Panc1 (cell line): ENCODE measurements around the gene ESRRB. TPM values are rescaled to one million over a fixed set of nuclear protein-coding genes. Genes with fewer than 3 reads are reported as not detected.

Experiments used
- ATAC-seq: fragments of 200-7000 bp; cut with Tn5 transposase; 2 replicates; pipeline ENCODE4 v1.9.1; 2020; ENCODE audit warnings: mild to moderate bottlenecking, moderate library complexity
- BruUV-seq: library from RNA; stranded (reverse); fragments of 400-500 nt; replicated peaks from 2 replicates; lab custom pipeline; 2021; lab: Mats Ljungman, UMichigan
- CTCF ChIA-PET: fragments of 300-600 bp; sonication (Branson Sonifier 250); formaldehyde crosslinking; loops from one replicate; lab custom pipeline; 2022; ENCODE audit warnings: antibody characterized with exemption; lab: Charles Lee
- POLR2A ChIA-PET: fragments of 300-600 bp; sonication (Branson Sonifier 250); formaldehyde crosslinking; loops from one replicate; lab custom pipeline; 2022; ENCODE audit warnings: antibody characterized with exemption; lab: Charles Lee
- DNase-seq: peaks from one replicate; pipeline ENCODE4 v3.0.0-alpha.2; 2010; ENCODE audit warnings: low read depth, low spot score
- H3K27ac ChIP-seq: 2 replicates; pipeline ENCODE4 v1.5.1; 2011; ENCODE audit warnings: mild to moderate bottlenecking, low read length, inconsistent platforms
- H3K27me3 ChIP-seq: fragments of 200-500 bp; sonication (Bioruptor generic); 2 replicates; pipeline ENCODE4 v1.6.0; 2014; ENCODE audit warnings: low read length, inconsistent platforms; ENCODE audit not compliant: control insufficient read depth, insufficient read depth
- H3K36me3 ChIP-seq: fragments of 200-500 bp; sonication (Bioruptor generic); 2 replicates; pipeline ENCODE4 v1.5.1; 2014; ENCODE audit warnings: inconsistent platforms, mild to moderate bottlenecking, low read length, moderate library complexity; ENCODE audit not compliant: control insufficient read depth, insufficient read depth
- H3K4me1 ChIP-seq: 2 replicates; pipeline ENCODE4 v1.5.1; 2011; ENCODE audit warnings: inconsistent platforms, mild to moderate bottlenecking, low read length, moderate library complexity; ENCODE audit not compliant: control insufficient read depth, insufficient read depth
- H3K4me3 ChIP-seq, 2 experiments: 2 replicates each; pipeline ENCODE4 v1.5.1; 2011 to 2012; ENCODE audit warnings: low read depth in 2 of 2, low read length in 2 of 2, mild to moderate bottlenecking in 2 of 2, inconsistent platforms in 1 of 2, moderate library complexity in 1 of 2
- H3K9me3 ChIP-seq: fragments of 200-500 bp; sonication (Bioruptor generic); 2 replicates; pipeline ENCODE4 v1.5.1; 2014; ENCODE audit warnings: low read depth, mild to moderate bottlenecking, inconsistent platforms, low read length, moderate library complexity; ENCODE audit not compliant: control insufficient read depth, insufficient read depth
- POLR2AphosphoS5 ChIP-seq: IDR thresholded peaks from 2 replicates; pipeline ENCODE4 v1.6.1; 2012; ENCODE audit warnings: mild to moderate bottlenecking, low read depth, low read length, moderate library complexity
- SIN3A ChIP-seq: IDR thresholded peaks from 2 replicates; pipeline ENCODE4 v1.6.1; 2012; ENCODE audit warnings: low read depth, mild to moderate bottlenecking, low read length, moderate library complexity, borderline replicate concordance; ENCODE audit not compliant: insufficient read depth
- TCF7L2 ChIP-seq: IDR thresholded peaks from 2 replicates; pipeline ENCODE4 v1.6.1; 2011; ENCODE audit warnings: mild to moderate bottlenecking, low read depth, low read length, inconsistent platforms
- in situ Hi-C: cut with HindIII; loops from 2 replicates; pipeline ENCODE4 v1.10.0; 2016; ENCODE audit warnings: low sequenced_read_pairs, low pct_unique_long_range_greater_than_20kb
- intact Hi-C: fragments of 100-400 bp; cut with micrococcal nuclease; formaldehyde crosslinking; loops from one replicate; pipeline ENCODE4 v1.10.0; 2022; ENCODE audit not compliant: unreplicated experiment
- total RNA-seq: library from RNA; stranded (reverse); gene quantifications from one replicate; pipeline ENCODE4 v1.2.1, GENCODE V29; 2021; ENCODE audit not compliant: unreplicated experiment
- TF ChIP-seq, protein P1 (sequence below): fragments of 450-650 bp; IDR thresholded peaks from 2 replicates; pipeline ENCODE4 v1.5.1; 2017; ENCODE audit warnings: mild to moderate bottlenecking
- TF ChIP-seq, protein P2 (sequence below), 2 experiments: IDR thresholded peaks; 2 replicates each; pipeline ENCODE4 v1.6.1; 2011 to 2012; ENCODE audit warnings: low read depth in 2 of 2, control low read depth in 1 of 2, low read length in 1 of 2, mild to moderate bottlenecking in 1 of 2, moderate library complexity in 1 of 2; ENCODE audit not compliant: insufficient read depth in 1 of 2

ESRRB gene
- total RNA-seq, 1 experiment from 2014 or later, result not detected

DNA sequence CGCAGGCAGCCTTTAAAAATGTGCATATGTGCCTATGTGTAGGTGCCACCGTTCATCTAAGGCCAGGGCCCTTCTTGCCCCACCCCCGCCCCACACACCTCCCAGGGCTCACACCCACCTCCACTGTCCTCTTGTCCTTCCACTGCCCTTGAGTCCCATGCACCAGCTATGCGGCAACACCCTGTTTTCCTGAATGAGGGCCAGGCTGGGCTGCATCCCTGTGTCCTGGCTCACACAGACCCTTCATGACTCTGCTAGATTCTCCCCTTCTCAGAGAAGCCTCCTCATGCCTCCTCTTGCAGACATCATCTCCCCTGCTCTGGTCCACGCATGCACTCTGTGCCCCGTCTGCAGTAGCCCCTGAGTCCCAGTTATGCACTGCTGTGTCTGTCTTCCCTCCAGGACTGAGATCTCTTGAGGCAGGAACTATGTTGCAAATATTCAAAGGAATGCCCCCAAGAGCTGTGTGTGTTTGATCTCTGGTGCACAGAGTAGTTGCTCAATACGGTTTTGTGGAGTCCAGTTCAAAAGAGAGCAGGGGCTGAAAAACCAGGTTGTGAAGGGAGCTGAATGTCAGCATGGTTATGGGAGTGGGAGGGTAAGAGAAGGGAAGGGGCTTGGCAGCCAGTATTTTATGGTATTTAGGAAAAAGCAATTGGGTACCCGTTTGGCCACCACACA lies 47.3 kb upstream of the ESRRB start:
- DNase-seq (no peak), ATAC-seq (no peak)
- Histone ChIP-seq H3K36me3 (no peaks in the 10 kb centered on the region), H3K9me3 (no peaks in the 10 kb centered on the region), H3K4me3 (no peak overlapping the region), H3K4me1 (no peaks in the 10 kb centered on the region), H3K27me3 (no peaks in the 10 kb centered on the region; the same call in 1 of the 2 replicates), H3K27ac (no peak overlapping the region)
- in situ Hi-C loops, result no loop called here
- TF ChIP-seq TCF7L2 (no peak), POLR2AphosphoS5 (no peak), SIN3A (no peak)
- TF ChIP-seq, protein P1, sequence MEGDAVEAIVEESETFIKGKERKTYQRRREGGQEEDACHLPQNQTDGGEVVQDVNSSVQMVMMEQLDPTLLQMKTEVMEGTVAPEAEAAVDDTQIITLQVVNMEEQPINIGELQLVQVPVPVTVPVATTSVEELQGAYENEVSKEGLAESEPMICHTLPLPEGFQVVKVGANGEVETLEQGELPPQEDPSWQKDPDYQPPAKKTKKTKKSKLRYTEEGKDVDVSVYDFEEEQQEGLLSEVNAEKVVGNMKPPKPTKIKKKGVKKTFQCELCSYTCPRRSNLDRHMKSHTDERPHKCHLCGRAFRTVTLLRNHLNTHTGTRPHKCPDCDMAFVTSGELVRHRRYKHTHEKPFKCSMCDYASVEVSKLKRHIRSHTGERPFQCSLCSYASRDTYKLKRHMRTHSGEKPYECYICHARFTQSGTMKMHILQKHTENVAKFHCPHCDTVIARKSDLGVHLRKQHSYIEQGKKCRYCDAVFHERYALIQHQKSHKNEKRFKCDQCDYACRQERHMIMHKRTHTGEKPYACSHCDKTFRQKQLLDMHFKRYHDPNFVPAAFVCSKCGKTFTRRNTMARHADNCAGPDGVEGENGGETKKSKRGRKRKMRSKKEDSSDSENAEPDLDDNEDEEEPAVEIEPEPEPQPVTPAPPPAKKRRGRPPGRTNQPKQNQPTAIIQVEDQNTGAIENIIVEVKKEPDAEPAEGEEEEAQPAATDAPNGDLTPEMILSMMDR, result no peak
- TF ChIP-seq, protein P2, sequence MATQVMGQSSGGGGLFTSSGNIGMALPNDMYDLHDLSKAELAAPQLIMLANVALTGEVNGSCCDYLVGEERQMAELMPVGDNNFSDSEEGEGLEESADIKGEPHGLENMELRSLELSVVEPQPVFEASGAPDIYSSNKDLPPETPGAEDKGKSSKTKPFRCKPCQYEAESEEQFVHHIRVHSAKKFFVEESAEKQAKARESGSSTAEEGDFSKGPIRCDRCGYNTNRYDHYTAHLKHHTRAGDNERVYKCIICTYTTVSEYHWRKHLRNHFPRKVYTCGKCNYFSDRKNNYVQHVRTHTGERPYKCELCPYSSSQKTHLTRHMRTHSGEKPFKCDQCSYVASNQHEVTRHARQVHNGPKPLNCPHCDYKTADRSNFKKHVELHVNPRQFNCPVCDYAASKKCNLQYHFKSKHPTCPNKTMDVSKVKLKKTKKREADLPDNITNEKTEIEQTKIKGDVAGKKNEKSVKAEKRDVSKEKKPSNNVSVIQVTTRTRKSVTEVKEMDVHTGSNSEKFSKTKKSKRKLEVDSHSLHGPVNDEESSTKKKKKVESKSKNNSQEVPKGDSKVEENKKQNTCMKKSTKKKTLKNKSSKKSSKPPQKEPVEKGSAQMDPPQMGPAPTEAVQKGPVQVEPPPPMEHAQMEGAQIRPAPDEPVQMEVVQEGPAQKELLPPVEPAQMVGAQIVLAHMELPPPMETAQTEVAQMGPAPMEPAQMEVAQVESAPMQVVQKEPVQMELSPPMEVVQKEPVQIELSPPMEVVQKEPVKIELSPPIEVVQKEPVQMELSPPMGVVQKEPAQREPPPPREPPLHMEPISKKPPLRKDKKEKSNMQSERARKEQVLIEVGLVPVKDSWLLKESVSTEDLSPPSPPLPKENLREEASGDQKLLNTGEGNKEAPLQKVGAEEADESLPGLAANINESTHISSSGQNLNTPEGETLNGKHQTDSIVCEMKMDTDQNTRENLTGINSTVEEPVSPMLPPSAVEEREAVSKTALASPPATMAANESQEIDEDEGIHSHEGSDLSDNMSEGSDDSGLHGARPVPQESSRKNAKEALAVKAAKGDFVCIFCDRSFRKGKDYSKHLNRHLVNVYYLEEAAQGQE (IDR thresholded peaks at IDR 0.05; ENCODE audit: insufficient read depth in 1 of 2, low read depth in 2 of 2, low read length in 1 of 2), result no peak
- ChIA-PET POLR2A (no interaction called here), CTCF (no interaction called here)
- intact Hi-C loops, result no loop called here
- BruUV-seq, result no TSS peak

DNA sequence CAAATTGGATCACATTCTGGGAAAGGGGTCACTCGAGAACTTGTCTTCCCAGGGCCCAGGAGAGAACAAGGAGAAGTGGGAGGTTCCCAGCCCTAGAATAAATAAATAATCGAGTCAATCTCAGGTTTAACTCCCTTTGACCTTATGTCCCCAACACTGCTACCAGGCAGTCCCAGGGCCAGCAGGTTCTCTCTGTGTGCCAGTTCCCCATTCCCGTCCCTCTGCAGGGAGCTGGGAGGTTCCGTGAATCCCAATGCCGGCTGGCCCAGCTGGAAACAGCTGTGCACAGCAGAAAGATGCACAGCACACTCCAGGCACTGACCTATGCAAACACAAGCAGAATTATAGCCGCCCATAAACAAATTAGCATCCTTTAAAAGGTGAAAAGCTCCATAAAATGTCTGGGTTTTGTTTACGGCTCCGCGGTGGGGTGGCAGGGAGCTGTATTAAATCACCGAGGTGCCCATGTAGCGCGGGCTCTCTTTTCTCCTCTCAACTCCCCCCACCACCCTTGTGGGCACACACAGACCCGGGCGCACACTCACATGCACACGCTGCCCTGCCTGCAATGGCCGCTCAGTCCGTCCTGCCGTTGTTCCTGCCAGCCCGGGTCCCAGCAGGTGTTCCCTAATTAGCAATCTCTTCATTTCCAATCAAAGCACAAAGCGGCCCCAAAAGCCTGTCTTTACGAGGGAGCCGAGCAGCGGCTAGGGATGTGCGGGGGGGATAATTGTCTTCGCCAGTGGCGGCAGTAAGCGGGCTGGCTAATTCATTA lies 46.6 kb upstream of the ESRRB start:
- intact Hi-C loops, result no loop called here
- no TSS peak for BruUV-seq
- POLR2A ChIA-PET, result no interaction called here
- in situ Hi-C loops, result no loop called here
- TF ChIP-seq, protein P2 (IDR thresholded peaks at IDR 0.05; ENCODE audit: insufficient read depth in 1 of 2, low read depth in 2 of 2, low read length in 1 of 2), result no peak
- TF ChIP-seq SIN3A, result no peak
- TF ChIP-seq, protein P1, result no peak
- Histone ChIP-seq H3K9me3 (no peaks in the 10 kb centered on the region), H3K27ac (no peak overlapping the region), H3K4me1 (no peaks in the 10 kb centered on the region), H3K36me3 (no peaks in the 10 kb centered on the region), H3K4me3 (no peak overlapping the region), H3K27me3 (no peaks in the 10 kb centered on the region; the same call in 1 of the 2 replicates)
- ATAC-seq, result peak; percentile 48; the same call in 1 of the 2 replicates
- DNase-seq, result no peak
- CTCF ChIA-PET, result no interaction called here
